ENCODE measurements around the gene TBCEL.
"Not testable (repeated sequence)": the region's sequence is repeated elsewhere in the genome, so short reads cannot be mapped to it uniquely, and the experiment has no call there.

Gene TBCEL

DNA sequence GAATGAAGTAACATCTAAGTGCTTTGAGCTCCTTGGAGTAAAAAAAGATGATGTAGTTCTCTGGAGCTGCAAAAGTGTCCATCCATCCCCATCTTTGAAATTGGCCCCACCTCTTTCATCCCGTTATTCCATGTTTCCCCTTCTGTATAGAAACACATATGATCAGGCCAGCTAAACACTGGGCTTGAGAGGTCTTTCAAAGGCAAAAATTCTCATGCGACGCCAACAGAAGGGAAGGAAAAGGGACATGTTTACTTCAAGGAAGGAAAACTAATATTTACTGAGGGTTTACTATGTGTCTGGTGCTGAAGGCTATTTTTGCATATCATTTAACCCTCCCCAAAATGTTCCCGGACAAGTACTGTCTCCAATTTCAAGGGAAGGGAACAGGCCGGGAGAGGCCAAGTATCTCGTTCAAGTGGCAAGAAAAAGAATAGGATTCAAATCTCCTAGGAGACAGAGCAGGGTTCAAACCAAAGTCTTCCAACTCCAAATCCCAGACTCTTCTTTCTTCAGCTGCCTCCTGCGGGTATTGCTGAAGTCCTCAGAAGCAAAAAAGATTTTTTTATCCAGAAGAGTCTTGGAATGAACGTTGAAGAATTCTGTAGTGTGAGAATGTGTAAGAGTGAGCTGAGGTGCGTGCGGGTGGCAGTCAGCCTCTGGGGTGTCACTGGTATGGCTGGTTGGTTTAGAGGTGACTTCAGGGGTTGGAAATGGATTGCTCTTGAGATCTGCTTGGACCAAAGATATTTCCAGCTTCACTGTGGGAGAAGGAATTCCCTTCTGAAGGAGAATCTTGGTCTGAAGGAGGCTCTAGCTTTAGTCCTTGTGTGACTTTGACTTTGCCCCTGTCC lies 87.2 kb downstream of the TBCEL start:
- DNase-seq (ENCODE audit: low spot score) (no peak), ATAC-seq (ENCODE audit: low read depth) (no peak)
- Histone ChIP-seq H3K4me1 (ENCODE audit: insufficient read depth, poor library complexity, severe bottlenecking) (no peaks in the 10 kb centered on the region), H3K4me3 (ENCODE audit: severe bottlenecking) (no peak overlapping the region), H3K9me3 (ENCODE audit: severe bottlenecking) (no peaks in the 10 kb centered on the region), H3K36me3 (ENCODE audit: low read depth) (no peaks in the 10 kb centered on the region), H3K27ac (ENCODE audit: poor library complexity, severe bottlenecking) (no peak overlapping the region), H3K27me3 (ENCODE audit: insufficient read depth, poor library complexity, severe bottlenecking) (peaks cover 4% of the 10 kb centered on the region)
- TF ChIP-seq, protein P1, sequence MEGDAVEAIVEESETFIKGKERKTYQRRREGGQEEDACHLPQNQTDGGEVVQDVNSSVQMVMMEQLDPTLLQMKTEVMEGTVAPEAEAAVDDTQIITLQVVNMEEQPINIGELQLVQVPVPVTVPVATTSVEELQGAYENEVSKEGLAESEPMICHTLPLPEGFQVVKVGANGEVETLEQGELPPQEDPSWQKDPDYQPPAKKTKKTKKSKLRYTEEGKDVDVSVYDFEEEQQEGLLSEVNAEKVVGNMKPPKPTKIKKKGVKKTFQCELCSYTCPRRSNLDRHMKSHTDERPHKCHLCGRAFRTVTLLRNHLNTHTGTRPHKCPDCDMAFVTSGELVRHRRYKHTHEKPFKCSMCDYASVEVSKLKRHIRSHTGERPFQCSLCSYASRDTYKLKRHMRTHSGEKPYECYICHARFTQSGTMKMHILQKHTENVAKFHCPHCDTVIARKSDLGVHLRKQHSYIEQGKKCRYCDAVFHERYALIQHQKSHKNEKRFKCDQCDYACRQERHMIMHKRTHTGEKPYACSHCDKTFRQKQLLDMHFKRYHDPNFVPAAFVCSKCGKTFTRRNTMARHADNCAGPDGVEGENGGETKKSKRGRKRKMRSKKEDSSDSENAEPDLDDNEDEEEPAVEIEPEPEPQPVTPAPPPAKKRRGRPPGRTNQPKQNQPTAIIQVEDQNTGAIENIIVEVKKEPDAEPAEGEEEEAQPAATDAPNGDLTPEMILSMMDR (IDR thresholded peaks at IDR 0.05; ENCODE audit: poor library complexity, severe bottlenecking), result no peak

DNA sequence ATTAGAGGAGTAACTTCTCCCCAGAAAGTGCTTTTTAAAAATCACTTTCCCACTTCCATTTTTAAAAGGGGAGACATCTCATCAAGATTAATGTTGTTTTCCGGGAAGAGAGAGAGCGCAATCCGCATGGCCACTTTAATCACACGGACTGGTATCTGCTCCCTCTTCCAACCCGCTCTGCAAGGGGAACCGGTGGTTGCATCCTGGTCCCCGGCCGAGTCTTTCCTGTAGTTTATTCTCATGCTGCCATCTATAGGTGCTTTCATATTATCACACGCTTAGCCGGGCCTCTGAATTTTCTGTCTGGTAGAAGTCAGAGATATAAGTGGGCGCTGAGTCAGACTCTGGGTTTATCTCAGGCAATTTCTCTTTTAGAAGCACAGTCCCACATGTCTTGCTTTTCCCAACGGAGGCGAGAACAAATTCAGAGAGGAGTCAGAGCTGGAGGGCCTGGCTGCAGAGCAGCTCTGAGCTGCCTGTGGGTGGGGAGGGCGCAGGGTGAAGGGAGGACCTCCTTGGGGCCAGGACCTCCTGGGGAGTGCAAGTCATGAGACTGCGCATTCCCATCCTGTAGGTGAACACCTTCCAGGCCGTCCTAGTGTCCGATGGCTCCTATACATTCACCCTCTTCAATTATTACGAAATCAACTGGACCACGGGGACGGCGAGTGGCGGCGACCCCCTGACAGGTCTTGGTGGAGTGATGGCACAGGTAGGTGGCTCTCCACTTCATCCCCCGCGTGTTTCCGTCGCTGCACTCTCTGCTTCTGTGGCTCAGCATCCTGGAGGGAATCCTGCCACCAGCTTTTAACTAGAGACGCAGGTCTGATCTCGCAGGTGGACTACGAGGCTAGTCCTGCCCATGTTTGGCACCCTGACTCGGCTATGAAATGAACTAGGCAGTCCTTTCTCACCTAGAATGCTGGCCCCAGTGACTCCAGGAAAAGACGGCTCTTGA lies 88.9 kb downstream of the TBCEL start:
- TF ChIP-seq, protein P1 (IDR thresholded peaks at IDR 0.05; ENCODE audit: poor library complexity, severe bottlenecking), result peak; percentile 60
- peaks cover 4% of the 10 kb centered on the region for H3K27me3 ChIP-seq (ENCODE audit: insufficient read depth, poor library complexity, severe bottlenecking)
- H3K4me1 ChIP-seq (ENCODE audit: insufficient read depth, poor library complexity, severe bottlenecking), result no peaks in the 10 kb centered on the region
- DNase-seq (ENCODE audit: low spot score) (no peak), ATAC-seq (ENCODE audit: low read depth) (peak; percentile 72; the same call in 2 of the 3 replicates)
- H3K9me3 ChIP-seq (ENCODE audit: severe bottlenecking), result no peaks in the 10 kb centered on the region
- no peak overlapping the region for H3K27ac ChIP-seq (ENCODE audit: poor library complexity, severe bottlenecking)
- H3K36me3 ChIP-seq (ENCODE audit: low read depth), result no peaks in the 10 kb centered on the region
- no peak overlapping the region for H3K4me3 ChIP-seq (ENCODE audit: severe bottlenecking)

GRCh38 chr11:121113611-121114010 lies 89.7 kb downstream of the TBCEL start:
- no peak overlapping the region for H3K27ac ChIP-seq (ENCODE audit: poor library complexity, severe bottlenecking)
- no peaks in the 10 kb centered on the region for H3K36me3 ChIP-seq (ENCODE audit: low read depth)
- H3K9me3 ChIP-seq (ENCODE audit: severe bottlenecking), result no peaks in the 10 kb centered on the region
- no peak overlapping the region for H3K4me3 ChIP-seq (ENCODE audit: severe bottlenecking)
- TF ChIP-seq, protein P1 (IDR thresholded peaks at IDR 0.05; ENCODE audit: poor library complexity, severe bottlenecking), result no peak
- no peaks in the 10 kb centered on the region for H3K4me1 ChIP-seq (ENCODE audit: insufficient read depth, poor library complexity, severe bottlenecking)
- H3K27me3 ChIP-seq (ENCODE audit: insufficient read depth, poor library complexity, severe bottlenecking), result peaks cover 4% of the 10 kb centered on the region
- DNase-seq (ENCODE audit: low spot score) (no peak), ATAC-seq (ENCODE audit: low read depth) (no peak)

DNA sequence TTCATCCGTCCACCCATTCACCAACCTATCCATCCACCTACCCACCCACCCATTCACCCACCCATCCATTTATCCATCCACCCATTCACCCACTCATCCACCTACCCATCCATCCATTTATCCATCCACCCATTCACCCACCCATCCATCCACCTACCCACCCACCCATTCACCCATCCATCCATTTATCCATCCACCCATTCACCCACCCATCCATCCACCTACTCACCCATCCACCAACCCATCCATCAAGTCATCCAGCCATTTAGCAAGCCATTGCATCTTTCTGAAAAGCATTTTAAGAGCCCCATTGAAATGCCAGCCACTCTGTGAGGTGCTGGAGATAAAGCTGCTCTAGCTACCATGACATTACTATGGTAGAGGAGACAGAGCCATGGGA lies 91.1 kb downstream of the TBCEL start:
- H3K4me1 ChIP-seq (ENCODE audit: insufficient read depth, poor library complexity, severe bottlenecking); H3K27me3 ChIP-seq (ENCODE audit: insufficient read depth, poor library complexity, severe bottlenecking); H3K27ac ChIP-seq (ENCODE audit: poor library complexity, severe bottlenecking); DNase-seq (ENCODE audit: low spot score); H3K4me3 ChIP-seq (ENCODE audit: severe bottlenecking); ATAC-seq (ENCODE audit: low read depth); H3K9me3 ChIP-seq (ENCODE audit: severe bottlenecking); H3K36me3 ChIP-seq (ENCODE audit: low read depth): not testable (repeated sequence)

DNA sequence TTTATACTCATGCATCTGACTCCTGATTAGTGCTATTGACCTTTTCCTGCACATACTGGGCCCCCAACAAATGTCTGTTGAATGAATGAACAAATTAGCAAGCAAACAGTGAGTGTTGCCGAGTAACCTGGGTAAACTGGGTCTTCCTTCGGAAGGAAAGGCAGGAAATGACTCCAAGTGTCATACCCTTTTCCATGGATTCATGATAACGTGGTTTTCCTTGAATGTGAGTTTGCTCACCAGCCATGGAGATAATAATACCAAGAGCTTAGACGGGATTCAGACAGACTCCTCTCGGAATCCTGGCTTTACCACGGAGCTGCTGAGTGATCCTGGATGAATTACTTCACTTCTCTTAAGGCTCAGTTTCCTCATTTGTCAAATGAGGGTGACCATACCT lies 93.9 kb downstream of the TBCEL start:
- Histone ChIP-seq H3K4me1 (ENCODE audit: insufficient read depth, poor library complexity, severe bottlenecking) (no peaks in the 10 kb centered on the region), H3K4me3 (ENCODE audit: severe bottlenecking) (no peak overlapping the region), H3K36me3 (ENCODE audit: low read depth) (no peaks in the 10 kb centered on the region), H3K27me3 (ENCODE audit: insufficient read depth, poor library complexity, severe bottlenecking) (no peaks in the 10 kb centered on the region), H3K27ac (ENCODE audit: poor library complexity, severe bottlenecking) (no peak overlapping the region), H3K9me3 (ENCODE audit: severe bottlenecking) (peaks cover 2% of the 10 kb centered on the region)
- ATAC-seq (ENCODE audit: low read depth) (no peak), DNase-seq (ENCODE audit: low spot score) (no peak)
- TF ChIP-seq, protein P1 (IDR thresholded peaks at IDR 0.05; ENCODE audit: poor library complexity, severe bottlenecking), result no peak

Data from RWPE2 (cell line).